ENCODE measurements around the gene RBM39. TPM values are rescaled to one million over a fixed set of nuclear protein-coding genes. Genes with fewer than 3 reads are reported as not detected.

The RBM39 gene
- total and polyA plus RNA-seq, 2 of the 13 experiments (the other 11 are each of a cell fraction or from before 2014, with no cell fraction given): 788 to 920 TPM

- TF ChIP-seq ZNF34 (CRISPR knock-in tag; IDR thresholded peaks at IDR 0.05; ENCODE audit: borderline replicate concordance) (0 out of 2 replicates have a peak, but pooled peaks have one; percentile 26), ZNF607 (CRISPR knock-in tag; IDR thresholded peaks at IDR 0.05; ENCODE audit: borderline replicate concordance) (no peak), RCOR2 (CRISPR knock-in tag; IDR thresholded peaks at IDR 0.05) (no peak), AHDC1 (CRISPR knock-in tag; IDR thresholded peaks at IDR 0.05; ENCODE audit: borderline replicate concordance) (no peak), MAZ (IDR thresholded peaks at IDR 0.05; ENCODE audit: borderline replicate concordance, low read depth, low read length) (no peak), MAZ (CRISPR knock-in tag; IDR thresholded peaks at IDR 0.05; ENCODE audit: low read depth) (0 out of 2 replicates have a peak, but pooled peaks have one; percentile 32), ZNF207 (IDR thresholded peaks at IDR 0.05; ENCODE audit: borderline replicate concordance) (no peak), DDIT3 (CRISPR knock-in tag; IDR thresholded peaks at IDR 0.05) (no peak), ZEB1 (IDR thresholded peaks at IDR 0.05; ENCODE audit: insufficient replicate concordance, low read depth) (no peak), JUND (CRISPR knock-in tag; IDR thresholded peaks at IDR 0.05) (no peak), HNF1B (CRISPR knock-in tag; IDR thresholded peaks at IDR 0.05) (0 out of 2 replicates have a peak, but pooled peaks have one; percentile 19), ZNF564 (CRISPR knock-in tag; IDR thresholded peaks at IDR 0.05) (no peak), GZF1 (CRISPR knock-in tag; IDR thresholded peaks at IDR 0.05) (no peak), ZBTB46 (CRISPR knock-in tag; IDR thresholded peaks at IDR 0.05; ENCODE audit: borderline replicate concordance) (no peak), SIX1 (CRISPR knock-in tag; IDR thresholded peaks at IDR 0.05; ENCODE audit: borderline replicate concordance) (no peak), CBFB (CRISPR knock-in tag; IDR thresholded peaks at IDR 0.05) (no peak), FOXC1 (CRISPR knock-in tag; IDR thresholded peaks at IDR 0.05; ENCODE audit: borderline replicate concordance) (no peak), ZNF24 (IDR thresholded peaks at IDR 0.05) (no peak), ZNF629 (CRISPR knock-in tag; conservative IDR thresholded peaks at IDR 0.05) (no peak)
Observed at GRCh38 chr20:35720165-35721123, 21.6 kb downstream of the RBM39 start (continued).
